ENCODE data around the gene MRPL21. TPM values are rescaled to one million over a fixed set of nuclear protein-coding genes. Genes with fewer than 3 reads are reported as not detected.

Gene MRPL21
- total RNA-seq, 1 experiment from 2014 or later, result 82.3 TPM

DNA sequence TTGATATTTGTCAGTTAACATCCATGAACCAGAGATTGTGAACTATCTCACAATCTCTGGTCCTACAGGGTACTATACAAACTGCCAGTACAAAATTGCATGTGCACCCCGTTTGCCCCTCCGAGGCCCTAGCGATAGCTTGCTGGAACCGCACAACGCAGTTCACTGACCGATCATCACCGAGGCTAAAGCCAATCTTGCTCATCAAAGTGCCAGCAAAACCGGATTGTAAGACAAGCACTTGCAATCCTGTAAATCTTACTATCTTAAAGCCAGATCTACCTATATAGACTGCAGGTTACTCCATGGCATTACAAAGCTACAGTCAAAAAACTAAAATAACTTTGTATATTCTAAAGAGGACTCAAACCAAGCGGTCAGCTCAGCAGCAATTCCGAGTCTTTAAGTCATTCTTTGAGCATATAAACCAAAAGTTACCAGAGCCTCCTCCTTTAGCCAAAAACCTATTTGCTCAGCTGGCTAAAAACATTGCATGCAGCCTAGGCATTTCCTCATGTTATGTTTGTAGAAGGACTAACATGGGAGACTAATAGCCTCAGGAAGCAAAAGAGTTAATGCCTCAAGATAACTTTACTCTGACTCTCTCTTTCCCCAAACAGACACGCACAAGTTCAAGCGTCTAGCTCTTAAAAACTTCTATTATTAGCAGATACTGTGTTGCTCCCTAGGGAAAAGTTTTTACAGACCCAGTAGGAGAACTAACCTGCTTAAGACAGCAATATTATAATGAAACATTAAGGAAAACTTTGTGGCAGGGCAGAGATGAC, 31.2 kb downstream of the MRPL21 start:
- ATAC-seq (no peak), DNase-seq (ENCODE audit: low spot score) (no peak)
- Mint-ChIP-seq H3K36me3 (no peaks in the 10 kb centered on the region), H3K4me1 (peaks cover 25% of the 10 kb centered on the region), H3K27ac (no peak overlapping the region), H3K27me3 (ENCODE audit: low read depth) (no peaks in the 10 kb centered on the region), H3K4me3 (no peak overlapping the region), H3K9me3 (no peaks in the 10 kb centered on the region)
- CTCF ChIA-PET, result no interaction called here
- POLR2A ChIA-PET, result no interaction called here
- no peak for TF ChIP-seq ETV6 (CRISPR knock-in tag; IDR thresholded peaks at IDR 0.05)
- TF ChIP-seq PRRX2 (CRISPR knock-in tag; IDR thresholded peaks at IDR 0.05), result no peak
- TF ChIP-seq GRHL2 (CRISPR knock-in tag; IDR thresholded peaks at IDR 0.05; ENCODE audit: insufficient replicate concordance, severe bottlenecking), result no peak
- TF ChIP-seq ZNF423 (CRISPR knock-in tag; IDR thresholded peaks at IDR 0.05), result no peak
- TF ChIP-seq, protein P1, sequence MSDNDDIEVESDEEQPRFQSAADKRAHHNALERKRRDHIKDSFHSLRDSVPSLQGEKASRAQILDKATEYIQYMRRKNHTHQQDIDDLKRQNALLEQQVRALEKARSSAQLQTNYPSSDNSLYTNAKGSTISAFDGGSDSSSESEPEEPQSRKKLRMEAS (CRISPR knock-in tag; IDR thresholded peaks at IDR 0.05), result no peak
- TF ChIP-seq JUN (CRISPR knock-in tag; IDR thresholded peaks at IDR 0.05), result no peak
- no peak for TF ChIP-seq SMAD4 (CRISPR knock-in tag; IDR thresholded peaks at IDR 0.05)
- TF ChIP-seq, protein P2, sequence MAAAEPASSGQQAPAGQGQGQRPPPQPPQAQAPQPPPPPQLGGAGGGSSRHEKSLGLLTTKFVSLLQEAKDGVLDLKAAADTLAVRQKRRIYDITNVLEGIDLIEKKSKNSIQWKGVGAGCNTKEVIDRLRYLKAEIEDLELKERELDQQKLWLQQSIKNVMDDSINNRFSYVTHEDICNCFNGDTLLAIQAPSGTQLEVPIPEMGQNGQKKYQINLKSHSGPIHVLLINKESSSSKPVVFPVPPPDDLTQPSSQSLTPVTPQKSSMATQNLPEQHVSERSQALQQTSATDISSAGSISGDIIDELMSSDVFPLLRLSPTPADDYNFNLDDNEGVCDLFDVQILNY (CRISPR knock-in tag; IDR thresholded peaks at IDR 0.05), result no peak
- TF ChIP-seq ZNF416 (CRISPR knock-in tag; IDR thresholded peaks at IDR 0.05), result no peak
- TF ChIP-seq MYBL2 (CRISPR knock-in tag; IDR thresholded peaks at IDR 0.05), result no peak
- TF ChIP-seq, protein P3, sequence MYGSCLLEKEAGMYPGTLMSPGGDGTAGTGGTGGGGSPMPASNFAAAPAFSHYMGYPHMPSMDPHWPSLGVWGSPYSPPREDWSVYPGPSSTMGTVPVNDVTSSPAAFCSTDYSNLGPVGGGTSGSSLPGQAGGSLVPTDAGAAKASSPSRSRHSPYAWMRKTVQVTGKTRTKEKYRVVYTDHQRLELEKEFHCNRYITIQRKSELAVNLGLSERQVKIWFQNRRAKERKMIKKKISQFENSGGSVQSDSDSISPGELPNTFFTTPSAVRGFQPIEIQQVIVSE (CRISPR knock-in tag; IDR thresholded peaks at IDR 0.05; ENCODE audit: borderline replicate concordance), result no peak
- TF ChIP-seq, protein P4, sequence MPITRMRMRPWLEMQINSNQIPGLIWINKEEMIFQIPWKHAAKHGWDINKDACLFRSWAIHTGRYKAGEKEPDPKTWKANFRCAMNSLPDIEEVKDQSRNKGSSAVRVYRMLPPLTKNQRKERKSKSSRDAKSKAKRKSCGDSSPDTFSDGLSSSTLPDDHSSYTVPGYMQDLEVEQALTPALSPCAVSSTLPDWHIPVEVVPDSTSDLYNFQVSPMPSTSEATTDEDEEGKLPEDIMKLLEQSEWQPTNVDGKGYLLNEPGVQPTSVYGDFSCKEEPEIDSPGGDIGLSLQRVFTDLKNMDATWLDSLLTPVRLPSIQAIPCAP (CRISPR knock-in tag; IDR thresholded peaks at IDR 0.05), result no peak
- TF ChIP-seq, protein P5, sequence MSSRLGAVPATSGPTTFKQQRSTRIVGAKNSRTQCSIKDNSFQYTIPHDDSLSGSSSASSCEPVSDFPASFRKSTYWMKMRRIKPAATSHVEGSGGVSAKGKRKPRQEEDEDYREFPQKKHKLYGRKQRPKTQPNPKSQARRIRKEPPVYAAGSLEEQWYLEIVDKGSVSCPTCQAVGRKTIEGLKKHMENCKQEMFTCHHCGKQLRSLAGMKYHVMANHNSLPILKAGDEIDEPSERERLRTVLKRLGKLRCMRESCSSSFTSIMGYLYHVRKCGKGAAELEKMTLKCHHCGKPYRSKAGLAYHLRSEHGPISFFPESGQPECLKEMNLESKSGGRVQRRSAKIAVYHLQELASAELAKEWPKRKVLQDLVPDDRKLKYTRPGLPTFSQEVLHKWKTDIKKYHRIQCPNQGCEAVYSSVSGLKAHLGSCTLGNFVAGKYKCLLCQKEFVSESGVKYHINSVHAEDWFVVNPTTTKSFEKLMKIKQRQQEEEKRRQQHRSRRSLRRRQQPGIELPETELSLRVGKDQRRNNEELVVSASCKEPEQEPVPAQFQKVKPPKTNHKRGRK (CRISPR knock-in tag; IDR thresholded peaks at IDR 0.05; ENCODE audit: borderline replicate concordance), result no peak
- no peak for TF ChIP-seq FOXP1 (CRISPR knock-in tag; IDR thresholded peaks at IDR 0.05; ENCODE audit: borderline replicate concordance)
- no peak for TF ChIP-seq KAT7 (CRISPR knock-in tag; IDR thresholded peaks at IDR 0.05; ENCODE audit: borderline replicate concordance)
- no peak for TF ChIP-seq GABPB1 (CRISPR knock-in tag; IDR thresholded peaks at IDR 0.05)
- TF ChIP-seq, protein P6, sequence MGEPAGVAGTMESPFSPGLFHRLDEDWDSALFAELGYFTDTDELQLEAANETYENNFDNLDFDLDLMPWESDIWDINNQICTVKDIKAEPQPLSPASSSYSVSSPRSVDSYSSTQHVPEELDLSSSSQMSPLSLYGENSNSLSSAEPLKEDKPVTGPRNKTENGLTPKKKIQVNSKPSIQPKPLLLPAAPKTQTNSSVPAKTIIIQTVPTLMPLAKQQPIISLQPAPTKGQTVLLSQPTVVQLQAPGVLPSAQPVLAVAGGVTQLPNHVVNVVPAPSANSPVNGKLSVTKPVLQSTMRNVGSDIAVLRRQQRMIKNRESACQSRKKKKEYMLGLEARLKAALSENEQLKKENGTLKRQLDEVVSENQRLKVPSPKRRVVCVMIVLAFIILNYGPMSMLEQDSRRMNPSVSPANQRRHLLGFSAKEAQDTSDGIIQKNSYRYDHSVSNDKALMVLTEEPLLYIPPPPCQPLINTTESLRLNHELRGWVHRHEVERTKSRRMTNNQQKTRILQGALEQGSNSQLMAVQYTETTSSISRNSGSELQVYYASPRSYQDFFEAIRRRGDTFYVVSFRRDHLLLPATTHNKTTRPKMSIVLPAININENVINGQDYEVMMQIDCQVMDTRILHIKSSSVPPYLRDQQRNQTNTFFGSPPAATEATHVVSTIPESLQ (CRISPR knock-in tag; IDR thresholded peaks at IDR 0.05), result no peak

DNA sequence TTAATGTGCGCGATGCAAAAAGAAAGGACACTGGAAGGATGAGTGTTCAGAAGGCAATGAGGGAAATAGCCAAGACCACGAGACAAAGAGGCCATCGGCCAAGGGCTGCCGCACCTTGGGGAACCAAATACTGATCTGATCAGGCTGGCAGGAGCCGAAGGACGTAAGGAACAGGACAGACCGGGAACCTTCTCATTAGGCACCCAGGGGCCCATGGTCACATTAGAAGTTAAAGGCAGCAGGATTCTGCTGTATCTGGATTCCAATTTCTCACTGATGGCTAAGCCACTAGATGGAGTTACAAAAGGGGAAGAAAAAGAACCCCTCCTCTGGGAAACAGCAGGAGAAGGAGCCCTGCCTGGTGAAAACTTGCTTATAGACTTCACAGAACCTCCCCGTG, 33.2 kb downstream of the MRPL21 start:
- no peak overlapping the region for H3K4me3 Mint-ChIP-seq
- no peak overlapping the region; the same call in 1 of the 2 replicates for H3K27ac Mint-ChIP-seq
- peaks cover 25% of the 10 kb centered on the region for H3K4me1 Mint-ChIP-seq
- TF ChIP-seq JAZF1 (CRISPR knock-in tag; IDR thresholded peaks at IDR 0.05), result no peak
- no peak for TF ChIP-seq ZNF317 (CRISPR knock-in tag; IDR thresholded peaks at IDR 0.05; ENCODE audit: borderline replicate concordance, low read depth)
- TF ChIP-seq, protein P7, sequence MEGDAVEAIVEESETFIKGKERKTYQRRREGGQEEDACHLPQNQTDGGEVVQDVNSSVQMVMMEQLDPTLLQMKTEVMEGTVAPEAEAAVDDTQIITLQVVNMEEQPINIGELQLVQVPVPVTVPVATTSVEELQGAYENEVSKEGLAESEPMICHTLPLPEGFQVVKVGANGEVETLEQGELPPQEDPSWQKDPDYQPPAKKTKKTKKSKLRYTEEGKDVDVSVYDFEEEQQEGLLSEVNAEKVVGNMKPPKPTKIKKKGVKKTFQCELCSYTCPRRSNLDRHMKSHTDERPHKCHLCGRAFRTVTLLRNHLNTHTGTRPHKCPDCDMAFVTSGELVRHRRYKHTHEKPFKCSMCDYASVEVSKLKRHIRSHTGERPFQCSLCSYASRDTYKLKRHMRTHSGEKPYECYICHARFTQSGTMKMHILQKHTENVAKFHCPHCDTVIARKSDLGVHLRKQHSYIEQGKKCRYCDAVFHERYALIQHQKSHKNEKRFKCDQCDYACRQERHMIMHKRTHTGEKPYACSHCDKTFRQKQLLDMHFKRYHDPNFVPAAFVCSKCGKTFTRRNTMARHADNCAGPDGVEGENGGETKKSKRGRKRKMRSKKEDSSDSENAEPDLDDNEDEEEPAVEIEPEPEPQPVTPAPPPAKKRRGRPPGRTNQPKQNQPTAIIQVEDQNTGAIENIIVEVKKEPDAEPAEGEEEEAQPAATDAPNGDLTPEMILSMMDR (IDR thresholded peaks at IDR 0.05), result no peak
- TF ChIP-seq ZNF232 (CRISPR knock-in tag; IDR thresholded peaks at IDR 0.05), result no peak
- TF ChIP-seq, protein P8, sequence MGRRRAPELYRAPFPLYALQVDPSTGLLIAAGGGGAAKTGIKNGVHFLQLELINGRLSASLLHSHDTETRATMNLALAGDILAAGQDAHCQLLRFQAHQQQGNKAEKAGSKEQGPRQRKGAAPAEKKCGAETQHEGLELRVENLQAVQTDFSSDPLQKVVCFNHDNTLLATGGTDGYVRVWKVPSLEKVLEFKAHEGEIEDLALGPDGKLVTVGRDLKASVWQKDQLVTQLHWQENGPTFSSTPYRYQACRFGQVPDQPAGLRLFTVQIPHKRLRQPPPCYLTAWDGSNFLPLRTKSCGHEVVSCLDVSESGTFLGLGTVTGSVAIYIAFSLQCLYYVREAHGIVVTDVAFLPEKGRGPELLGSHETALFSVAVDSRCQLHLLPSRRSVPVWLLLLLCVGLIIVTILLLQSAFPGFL (CRISPR knock-in tag; IDR thresholded peaks at IDR 0.05; ENCODE audit: borderline replicate concordance), result no peak
- TF ChIP-seq, protein P9, sequence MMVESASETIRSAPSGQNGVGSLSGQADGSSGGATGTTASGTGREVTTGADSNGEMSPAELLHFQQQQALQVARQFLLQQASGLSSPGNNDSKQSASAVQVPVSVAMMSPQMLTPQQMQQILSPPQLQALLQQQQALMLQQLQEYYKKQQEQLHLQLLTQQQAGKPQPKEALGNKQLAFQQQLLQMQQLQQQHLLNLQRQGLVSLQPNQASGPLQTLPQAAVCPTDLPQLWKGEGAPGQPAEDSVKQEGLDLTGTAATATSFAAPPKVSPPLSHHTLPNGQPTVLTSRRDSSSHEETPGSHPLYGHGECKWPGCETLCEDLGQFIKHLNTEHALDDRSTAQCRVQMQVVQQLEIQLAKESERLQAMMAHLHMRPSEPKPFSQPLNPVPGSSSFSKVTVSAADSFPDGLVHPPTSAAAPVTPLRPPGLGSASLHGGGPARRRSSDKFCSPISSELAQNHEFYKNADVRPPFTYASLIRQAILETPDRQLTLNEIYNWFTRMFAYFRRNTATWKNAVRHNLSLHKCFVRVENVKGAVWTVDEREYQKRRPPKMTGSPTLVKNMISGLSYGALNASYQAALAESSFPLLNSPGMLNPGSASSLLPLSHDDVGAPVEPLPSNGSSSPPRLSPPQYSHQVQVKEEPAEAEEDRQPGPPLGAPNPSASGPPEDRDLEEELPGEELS (CRISPR knock-in tag; IDR thresholded peaks at IDR 0.05), result no peak
- no peak for TF ChIP-seq KAT7 (CRISPR knock-in tag; IDR thresholded peaks at IDR 0.05; ENCODE audit: borderline replicate concordance)

More for the DNA sequence above, 33.2 kb downstream of the MRPL21 start:
- POLR2A ChIA-PET, result interaction anchor here (1.1 kb wide), 1 partner anchor 13 kb away, joined by 3 read pairs; no protein-coding TSS in a partner anchor
- DNase-seq (ENCODE audit: low spot score) (no peak), ATAC-seq (no peak; the same call in 1 of the 2 replicates)
- CTCF ChIA-PET, result interaction anchor here (1.4 to 1.9 kb wide), 2 partner anchors 20 to 72 kb away, joined by 3 to 11 read pairs; no protein-coding TSS in a partner anchor
- Mint-ChIP-seq H3K27me3 (ENCODE audit: low read depth) (no peaks in the 10 kb centered on the region), H3K36me3 (no peaks in the 10 kb centered on the region), H3K9me3 (no peaks in the 10 kb centered on the region)
